ENCODE results near the gene FPR3.

GRCh38 chr19:51816711-51817110, 21.8 kb downstream of the FPR3 start:
- TF ChIP-seq POLR2AphosphoS5 (IDR thresholded peaks at IDR 0.05; ENCODE audit: borderline replicate concordance, low read depth, low read length) (no peak), EZH2 (IDR thresholded peaks at IDR 0.05) (no peak), FOXP2 (optimal IDR thresholded peaks at IDR 0.05; ENCODE audit: control extremely low read depth, extremely low read length, insufficient read depth) (no peak)

Data from SK-N-MC (cell line).